K562 (cell line): ENCODE measurements around the gene HIP1R. TPM values are rescaled to one million over a fixed set of nuclear protein-coding genes. Genes with fewer than 3 reads are reported as not detected.

Experiments used
- DIDO1 ChIP-seq: fragments of 450-650 bp; IDR thresholded peaks from 2 replicates; pipeline ENCODE4 v1.6.1; 2016; ENCODE audit warnings: low read depth, missing biosample characterization, missing genetic modification characterization
- EGR1 ChIP-seq: fragments of 450-650 bp; conservative IDR thresholded peaks from 2 replicates; pipeline ENCODE4 v1.6.1; 2017; ENCODE audit warnings: mild to moderate bottlenecking
- HOXB6 ChIP-seq: fragments of 250-450 bp; sonication (Bioruptor Pico); IDR thresholded peaks from 2 replicates; pipeline ENCODE4 v1.5.1; 2022; ENCODE audit warnings: mild to moderate bottlenecking, borderline replicate concordance
- JUND ChIP-seq, 2 experiments: IDR thresholded peaks; 2 replicates in 1 of 2; 3 replicates in 1 of 2; pipeline ENCODE4 v1.6.1; 2011; ENCODE audit warnings: borderline replicate concordance in 2 of 2, low read depth in 2 of 2, low read length in 2 of 2, improper control_type of control experiment in 1 of 2, missing biosample characterization in 1 of 2, missing genetic modification characterization in 1 of 2, missing genetic modification reagents in 1 of 2
- LEF1 ChIP-seq: fragments of 450-650 bp; IDR thresholded peaks from 2 replicates; pipeline ENCODE4 v1.6.1; 2016; ENCODE audit warnings: mild to moderate bottlenecking
- MYC ChIP-seq, 2 experiments: fragments of 250-450 bp in 1 of 2; sonication (Bioruptor Pico) in 1 of 2; IDR thresholded peaks; 2 replicates each; pipeline versions ENCODE4 v1.5.1 to v1.6.1; 2012 to 2021; ENCODE audit warnings: low read depth in 2 of 2, borderline replicate concordance in 1 of 2, improper control_type of control experiment in 1 of 2, low read length in 1 of 2, mild to moderate bottlenecking in 1 of 2, moderate library complexity in 1 of 2
- NFE2 ChIP-seq: IDR thresholded peaks from 2 replicates; pipeline ENCODE4 v1.6.1; 2014; ENCODE audit warnings: antibody characterized with exemption, low read depth
- NFRKB ChIP-seq: fragments of 450-650 bp; IDR thresholded peaks from 2 replicates; pipeline ENCODE4 v1.6.1; 2016; ENCODE audit warnings: low read depth
- NR2C1 ChIP-seq, 2 experiments: fragments of 450-650 bp; IDR thresholded peaks; 2 replicates each; pipeline ENCODE4 v1.6.1; 2017; ENCODE audit warnings: mild to moderate bottlenecking in 2 of 2, antibody characterized with exemption in 1 of 2, inconsistent platforms in 1 of 2, missing compliant biosample characterization in 1 of 2, missing genetic modification characterization in 1 of 2
- PBX2 ChIP-seq, 2 experiments: IDR thresholded peaks in 1 of 2; conservative IDR thresholded peaks in 1 of 2; 2 replicates each; pipeline ENCODE4 v1.6.1; 2016; ENCODE audit warnings: low read depth in 2 of 2, mild to moderate bottlenecking in 1 of 2, missing compliant biosample characterization in 1 of 2, missing genetic modification characterization in 1 of 2, moderate library complexity in 1 of 2
- STAG1 ChIP-seq: sonication (generic); formaldehyde crosslinking; IDR thresholded peaks from 2 replicates; pipeline ENCODE4 v1.5.0; 2020; ENCODE audit warnings: missing genetic modification reagents, borderline replicate concordance
- polyA plus RNA-seq, 8 experiments: library from polyadenylated mRNA; depleted of rRNA in 4 of 8; stranded (reverse) in 5 of 8; unstranded in 3 of 8; fragments of >200 nt; fragmentation: Nextera tagmentation in 2 of 8; fragmentation: Illumina TruSeq in 1 of 8; extraction: Ambion mirVana in 2 of 8; extraction: Trizol in 1 of 8; gene quantifications; 2 replicates each; pipeline versions ENCODE4 v1.2.1 to v1.2.3, GENCODE V29; 2011 to 2014; ENCODE audit warnings: inconsistent platforms in 1 of 8, missing spikeins in 1 of 8
- total RNA-seq, 7 experiments: library from RNA; depleted of rRNA in 6 of 7; stranded (reverse); fragments of >200 nt in 6 of 7; fragmentation: Illumina TruSeq in 2 of 7; extraction: Trizol in 2 of 7; gene quantifications; 2 replicates each; pipeline versions ENCODE4 v1.2.1 to v1.2.3, GENCODE V29; 2011 to 2021; ENCODE audit warnings: low replicate concordance in 1 of 7
- TF ChIP-seq, protein P1 (sequence below): fragments of 250-450 bp; sonication (Bioruptor Pico); IDR thresholded peaks from 2 replicates; pipeline ENCODE4 v1.5.1; 2021; ENCODE audit warnings: mild to moderate bottlenecking

HIP1R gene
- total and polyA plus RNA-seq, 9 of the 15 experiments (the other 6 are each of a cell fraction or from before 2014, with no cell fraction given), result 0.15 to 31.0 (median 14.2) TPM

DNA sequence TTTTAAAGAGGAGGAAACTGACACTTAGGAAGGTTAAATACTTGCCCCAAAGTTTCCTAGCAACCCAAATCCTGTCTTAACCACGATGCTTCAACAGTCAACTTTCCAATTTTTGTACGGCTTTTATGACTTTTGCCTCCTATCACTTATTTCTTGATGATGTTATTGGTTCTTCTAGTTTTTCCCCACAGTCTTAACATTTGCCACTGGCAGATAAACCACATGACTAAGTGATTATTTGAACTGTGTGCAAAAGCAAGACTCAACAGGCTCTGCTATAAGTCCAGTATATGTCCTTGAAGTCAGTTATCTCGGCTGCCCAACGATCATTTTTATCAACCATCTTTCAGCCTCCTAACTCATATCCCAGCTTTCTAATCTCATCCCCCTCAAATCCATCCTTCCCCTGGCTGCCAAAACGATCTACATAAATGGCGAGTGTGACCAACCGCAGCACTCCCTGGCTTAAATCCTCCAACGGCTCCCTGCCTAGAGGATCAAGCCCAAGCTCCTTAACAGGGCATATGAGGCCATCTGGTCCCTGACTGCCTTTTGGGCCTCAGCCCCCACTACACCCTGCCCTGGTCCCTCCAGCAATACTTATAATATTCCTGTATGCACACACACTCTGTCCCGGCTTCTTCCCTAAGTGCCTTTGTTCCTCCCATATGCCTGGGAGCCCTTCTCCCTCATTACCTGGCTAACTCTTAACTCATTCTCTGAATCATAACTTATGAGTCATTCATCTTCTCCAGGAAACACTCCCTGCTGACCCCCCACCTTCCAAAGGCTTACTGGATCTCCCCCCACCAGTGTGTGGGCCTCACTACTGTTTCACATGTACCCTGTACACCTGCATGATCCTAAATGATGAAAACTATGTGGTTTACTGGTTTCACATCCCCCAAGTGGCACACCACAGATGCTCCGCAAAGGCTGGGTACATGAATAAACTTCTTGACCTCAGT is 51.9 kb downstream of the HIP1R start (continued):
- TF ChIP-seq EGR1 (peak; percentile 23), NFRKB (0 out of 2 replicates have a peak, but pooled peaks have one; percentile 6), PBX2 (CRISPR knock-in tag; IDR thresholded peaks at IDR 0.05; ENCODE audit: low read depth) (no peak), PBX2 (tag; conservative IDR thresholded peaks at IDR 0.05; ENCODE audit: low read depth) (peak; percentile 64), JUND (IDR thresholded peaks at IDR 0.05; ENCODE audit: borderline replicate concordance, low read depth, low read length) (peak; percentile 87), JUND (tag; IDR thresholded peaks at IDR 0.05; ENCODE audit: borderline replicate concordance, low read depth, low read length) (no peak; the same call in 1 of the 3 replicates), DIDO1 (tag) (no peak), STAG1 (CRISPR knock-in tag) (no peak), HOXB6 (no peak), NR2C1 (IDR thresholded peaks at IDR 0.05) (no peak), NR2C1 (tag; IDR thresholded peaks at IDR 0.05) (0 out of 2 replicates have a peak, but pooled peaks have one; percentile 41), LEF1 (peak; percentile 82), NFE2 (peak; percentile 86), MYC (IDR thresholded peaks at IDR 0.05; ENCODE audit: low read depth, low read length) (peak; percentile 37; the same call in 1 of the 2 replicates), MYC (CRISPR knock-in tag; IDR thresholded peaks at IDR 0.05; ENCODE audit: borderline replicate concordance, low read depth) (no peak)
- TF ChIP-seq, protein P1, sequence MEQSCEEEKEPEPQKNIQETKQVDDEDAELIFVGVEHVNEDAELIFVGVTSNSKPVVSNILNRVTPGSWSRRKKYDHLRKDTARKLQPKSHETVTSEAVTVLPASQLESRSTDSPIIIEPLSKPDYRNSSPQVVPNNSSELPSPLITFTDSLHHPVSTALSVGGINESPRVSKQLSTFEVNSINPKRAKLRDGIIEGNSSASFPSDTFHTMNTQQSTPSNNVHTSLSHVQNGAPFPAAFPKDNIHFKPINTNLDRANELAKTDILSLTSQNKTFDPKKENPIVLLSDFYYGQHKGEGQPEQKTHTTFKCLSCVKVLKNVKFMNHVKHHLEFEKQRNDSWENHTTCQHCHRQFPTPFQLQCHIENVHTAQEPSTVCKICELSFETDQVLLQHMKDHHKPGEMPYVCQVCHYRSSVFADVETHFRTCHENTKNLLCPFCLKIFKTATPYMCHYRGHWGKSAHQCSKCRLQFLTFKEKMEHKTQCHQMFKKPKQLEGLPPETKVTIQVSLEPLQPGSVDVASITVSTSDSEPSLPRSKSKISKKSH (CRISPR knock-in tag), result no peak
